ENCODE results near the gene AQP5.

AQP5 gene

GRCh38 chr12:50006280-50006679 is 44.6 kb downstream of the AQP5 start:
- no peak overlapping the region for H3K4me3 ChIP-seq (ENCODE audit: low read depth, low read length)
- TF ChIP-seq CTCF (IDR thresholded peaks at IDR 0.05; ENCODE audit: borderline replicate concordance, insufficient read depth, low read depth, low read length): no peak

- TF ChIP-seq CTCF (IDR thresholded peaks at IDR 0.05; ENCODE audit: borderline replicate concordance, insufficient read depth, low read depth, low read length): no peak
- H3K4me3 ChIP-seq (ENCODE audit: low read depth, low read length): no peak overlapping the region
Observed at GRCh38 chr12:50006754-50007442, 45.2 kb downstream of the AQP5 start.

- no peak for TF ChIP-seq CTCF (IDR thresholded peaks at IDR 0.05; ENCODE audit: borderline replicate concordance, insufficient read depth, low read depth, low read length)
- no peak overlapping the region for H3K4me3 ChIP-seq (ENCODE audit: low read depth, low read length)
Observed at GRCh38 chr12:50013361-50014147, 51.9 kb downstream of the AQP5 start.

- H3K4me3 ChIP-seq (ENCODE audit: low read depth, low read length): no peak overlapping the region
- TF ChIP-seq CTCF (IDR thresholded peaks at IDR 0.05; ENCODE audit: borderline replicate concordance, insufficient read depth, low read depth, low read length): no peak
Observed at GRCh38 chr12:50014342-50014741, 52.7 kb downstream of the AQP5 start.
